Tibial nerve (tissue), 4 donors: ENCODE measurements around the gene BACH2. TPM values are rescaled to one million over a fixed set of nuclear protein-coding genes. Genes with fewer than 3 reads are reported as not detected.

Source experiments
- DNase-seq, 2 donors: peaks; one replicate each; pipeline ENCODE4 v3.0.0-alpha.2; 2019; ENCODE audit warnings: low spot score in 2 of 2
- H3K27ac ChIP-seq, 4 donors: fragments of 200-600 bp; sonication (generic) in 3 of 4; one replicate each; pipeline ENCODE4 v1.5.1; 2017 to 2019; ENCODE audit warnings: mild to moderate bottlenecking in 1 of 4
- H3K27me3 ChIP-seq, 2 donors: fragments of 200-600 bp; sonication (generic) in 1 of 2; one replicate each; pipeline versions ENCODE4 v1.5.1 to v1.6.0; 2017 to 2019
- H3K36me3 ChIP-seq, 3 donors: fragments of 200-600 bp; sonication (generic); one replicate each; pipeline ENCODE4 v1.5.1; 2018 to 2019
- H3K4me1 ChIP-seq, 4 donors: fragments of 200-600 bp; sonication (generic) in 3 of 4; one replicate each; pipeline ENCODE4 v1.5.1; 2017 to 2019
- H3K4me3 ChIP-seq, 4 donors: fragments of 200-600 bp; sonication (generic) in 3 of 4; one replicate each; pipeline ENCODE4 v1.5.1; 2017 to 2019; ENCODE audit warnings: mild to moderate bottlenecking in 1 of 4, moderate library complexity in 1 of 4
- H3K9me3 ChIP-seq, 4 donors: fragments of 200-600 bp; sonication (generic) in 3 of 4; one replicate each; pipeline ENCODE4 v1.5.1; 2017 to 2019
- CTCF ChIP-seq, 5 experiments: fragments of 200-600 bp in 3 of 5; fragments of 450-650 bp in 2 of 5; sonication (generic) in 3 of 5; IDR thresholded peaks; one replicate each; pipeline ENCODE4 v1.5.1; 2016 to 2019; ENCODE audit warnings: antibody characterized with exemption in 5 of 5, mild to moderate bottlenecking in 3 of 5, moderate library complexity in 2 of 5
- EP300 ChIP-seq, 2 donors: sonication (generic); formaldehyde crosslinking; IDR thresholded peaks; one replicate each; pipeline ENCODE4 v1.6.1; 2017; ENCODE audit warnings: antibody characterized with exemption in 2 of 2, mild to moderate bottlenecking in 1 of 2
- POLR2A ChIP-seq, 2 donors: fragments of 450-650 bp; IDR thresholded peaks; one replicate each; pipeline ENCODE4 v1.6.1; 2017; ENCODE audit warnings: antibody characterized with exemption in 2 of 2, mild to moderate bottlenecking in 2 of 2, moderate library complexity in 2 of 2
- WGBS, 2 donors: methylation state at CpG; one replicate each; pipeline ENCODE4 v1.1.5; 2018; 5-methylcytosine and 5-hydroxymethylcytosine counted together
- total RNA-seq, 4 donors: library from RNA; depleted of rRNA; stranded (reverse); fragments of >200 nt; gene quantifications; one replicate each; pipeline ENCODE4 v1.1.0, GENCODE V29; 2016

BACH2 gene
- total RNA-seq, 4 donors from 2014 or later: 4.4 to 11.1 (median 8.4) TPM

GRCh38 chr6:89936177-89936576 lies 360.5 kb downstream of the BACH2 start:
- Histone ChIP-seq H3K4me1 (peaks cover 0 to 11% (median 3%) of the 10 kb centered on the region in 4 donors), H3K27ac (no peak overlapping the region), H3K27me3 (no peaks in the 10 kb centered on the region), H3K36me3 (peaks cover 0 to 58% (median 0%) of the 10 kb centered on the region in 3 donors), H3K9me3 (no peaks in the 10 kb centered on the region), H3K4me3 (no peak overlapping the region)
- DNase-seq: no peak
- WGBS, 2 donors: 100% methylated on average over 1 of the region's 1 CpG
- TF ChIP-seq EP300 (IDR thresholded peaks at IDR 0.05) (no peak), POLR2A (IDR thresholded peaks at IDR 0.05) (no peak), CTCF (IDR thresholded peaks at IDR 0.05) (no peak)

- H3K36me3 ChIP-seq: peaks cover 0 to 64% (median 0%) of the 10 kb centered on the region in 3 donors
- H3K4me1 ChIP-seq: no peaks in the 10 kb centered on the region
- no peak for DNase-seq
- H3K4me3 ChIP-seq: no peak overlapping the region
- no peak overlapping the region for H3K27ac ChIP-seq
- no peaks in the 10 kb centered on the region for H3K9me3 ChIP-seq
- WGBS, 2 donors: 89 to 91% methylated on average over 19 of the region's 19 CpGs
- H3K27me3 ChIP-seq: no peaks in the 10 kb centered on the region
- TF ChIP-seq EP300 (IDR thresholded peaks at IDR 0.05) (no peak), CTCF (IDR thresholded peaks at IDR 0.05) (no peak), POLR2A (IDR thresholded peaks at IDR 0.05) (no peak)
Observed at GRCh38 chr6:89934685-89935366, 361.8 kb downstream of the BACH2 start.

GRCh38 chr6:89932245-89932802 lies 364.3 kb downstream of the BACH2 start:
- TF ChIP-seq EP300 (IDR thresholded peaks at IDR 0.05) (no peak), CTCF (IDR thresholded peaks at IDR 0.05) (no peak), POLR2A (IDR thresholded peaks at IDR 0.05) (no peak)

GRCh38 chr6:89930789-89931188 lies 365.9 kb downstream of the BACH2 start:
- Histone ChIP-seq H3K9me3 (no peaks in the 10 kb centered on the region), H3K27ac (no peak overlapping the region), H3K4me3 (no peak overlapping the region), H3K4me1 (peaks cover 0 to 2% (median 0%) of the 10 kb centered on the region in 4 donors), H3K27me3 (no peaks in the 10 kb centered on the region), H3K36me3 (peaks cover 0 to 47% (median 0%) of the 10 kb centered on the region in 3 donors)
- DNase-seq: no peak
- WGBS, 2 donors: 83 to 91% methylated on average over 5 of the region's 5 CpGs
- TF ChIP-seq POLR2A (IDR thresholded peaks at IDR 0.05) (no peak), EP300 (IDR thresholded peaks at IDR 0.05) (no peak), CTCF (IDR thresholded peaks at IDR 0.05) (no peak)

More at GRCh38 chr6:89932245-89932802, 364.3 kb downstream of the BACH2 start:
- no peaks in the 10 kb centered on the region for H3K9me3 ChIP-seq
- peaks cover 0 to 2% (median 0%) of the 10 kb centered on the region in 4 donors for H3K4me1 ChIP-seq
- no peak overlapping the region for H3K4me3 ChIP-seq
- 94% methylated on average over 21 to 22 of the region's 22 CpGs for WGBS, 2 donors
- no peak for DNase-seq
- no peak overlapping the region for H3K27ac ChIP-seq
- no peaks in the 10 kb centered on the region for H3K27me3 ChIP-seq
- H3K36me3 ChIP-seq: peaks cover 0 to 60% (median 0%) of the 10 kb centered on the region in 3 donors

- Histone ChIP-seq H3K27ac (peak overlapping the region in 2 of 4 donors; percentile 5 to 29), H3K36me3 (peaks cover 0 to 30% (median 0%) of the 10 kb centered on the region in 3 donors), H3K4me1 (peaks cover 0 to 2% (median 0%) of the 10 kb centered on the region in 4 donors), H3K27me3 (no peaks in the 10 kb centered on the region), H3K4me3 (no peak overlapping the region), H3K9me3 (peaks cover 0 to 2% (median 0%) of the 10 kb centered on the region in 4 donors)
- DNase-seq: no peak
- TF ChIP-seq CTCF (IDR thresholded peaks at IDR 0.05): no peak
- TF ChIP-seq EP300 (IDR thresholded peaks at IDR 0.05): no peak
- no peak for TF ChIP-seq POLR2A (IDR thresholded peaks at IDR 0.05)
- 88 to 91% methylated on average over 6 of the region's 6 CpGs for WGBS, 2 donors
Observed at GRCh38 chr6:89928604-89929003, 368.0 kb downstream of the BACH2 start.
